Measurements from ENCODE around the gene CANT1.
A peak's percentile ranks its signal among the peaks of the same experiment; 100 is the strongest.
"Not testable (repeated sequence)": the region's sequence is repeated elsewhere in the genome, so short reads cannot be mapped to it uniquely, and the experiment has no call there.

The CANT1 gene

GRCh38 chr17:79043191-79043930 lies 33.8 kb upstream of the CANT1 start:
- no peak for DNase-seq

- DNase-seq: peak; percentile 70
These were observed 33.0 kb upstream of the CANT1 start for GRCh38 chr17:79042421-79043190.

- DNase-seq: no peak
These were observed 32.3 kb upstream of the CANT1 start for GRCh38 chr17:79041723-79042420.

- DNase-seq: no peak
These were observed 31.5 kb upstream of the CANT1 start for GRCh38 chr17:79041041-79041570.

- no peak for DNase-seq
These were observed 30.3 kb upstream of the CANT1 start for GRCh38 chr17:79039886-79040285.

GRCh38 chr17:79039171-79039570 lies 29.6 kb upstream of the CANT1 start:
- no peak for DNase-seq

- DNase-seq: no peak
These were observed 29.1 kb upstream of the CANT1 start for GRCh38 chr17:79038545-79039135.

GRCh38 chr17:79036596-79036995 lies 27.0 kb upstream of the CANT1 start:
- no peak for DNase-seq

- no peak for DNase-seq
These were observed 26.6 kb upstream of the CANT1 start for GRCh38 chr17:79036181-79036580.

- DNase-seq: no peak
These were observed 26.1 kb upstream of the CANT1 start for GRCh38 chr17:79035686-79036085.

- no peak for DNase-seq
These were observed 25.4 kb upstream of the CANT1 start for GRCh38 chr17:79034931-79035485.

- DNase-seq: no peak
These were observed 24.4 kb upstream of the CANT1 start for GRCh38 chr17:79033741-79034501.

- no peak for DNase-seq
These were observed 23.6 kb upstream of the CANT1 start for GRCh38 chr17:79033046-79033616.

GRCh38 chr17:79031996-79032875 lies 22.7 kb upstream of the CANT1 start:
- DNase-seq: no peak

- DNase-seq: not testable (repeated sequence)
These were observed 21.1 kb upstream of the CANT1 start for GRCh38 chr17:79030636-79031035.

- no peak for DNase-seq
These were observed 19.9 kb upstream of the CANT1 start for GRCh38 chr17:79029327-79030009.

- no peak for DNase-seq
These were observed 19.1 kb upstream of the CANT1 start for GRCh38 chr17:79028496-79029326.

- DNase-seq: no peak
These were observed 18.4 kb upstream of the CANT1 start for GRCh38 chr17:79027925-79028491.

All from activated CD4-positive, alpha-beta T cell treated with anti-CD3 and anti-CD28 coated beads, Interleukin-2, amount 50 U/mL, for 1 hour (primary cell).